Colonic mucosa (tissue), 4 donors: ENCODE data around the gene INHBE. TPM values are rescaled to one million over a fixed set of nuclear protein-coding genes. Genes with fewer than 3 reads are reported as not detected.

Experiments
- DNase-seq: peaks from one replicate; pipeline ENCODE4 v3.0.0-alpha.2; 2020
- H3K27ac ChIP-seq: fragments of 200-600 bp; one replicate; pipeline ENCODE4 v1.8.0; 2021
- H3K27me3 ChIP-seq: fragments of 200-600 bp; one replicate; pipeline ENCODE4 v1.8.0; 2021
- H3K36me3 ChIP-seq: fragments of 200-600 bp; one replicate; pipeline ENCODE4 v1.8.0; 2021
- H3K4me1 ChIP-seq: fragments of 200-600 bp; one replicate; pipeline ENCODE4 v1.8.0; 2021; ENCODE audit warnings: mild to moderate bottlenecking
- H3K4me3 ChIP-seq: fragments of 200-600 bp; one replicate; pipeline ENCODE4 v1.8.0; 2021
- H3K9ac ChIP-seq, 2 donors: one replicate each; pipeline ENCODE4 v1.7.0; 2013; ENCODE audit warnings: control low read depth in 2 of 2, low read depth in 2 of 2, low read length in 2 of 2
- H3K9me3 ChIP-seq: fragments of 200-600 bp; one replicate; pipeline ENCODE4 v1.8.0; 2021
- CTCF ChIP-seq: fragments of 200-600 bp; IDR thresholded peaks from one replicate; pipeline ENCODE4 v1.8.0; 2022; ENCODE audit warnings: antibody characterized with exemption, mild to moderate bottlenecking
- intact Hi-C: fragments of 100-400 bp; cut with DNase I; formaldehyde crosslinking; loops from one replicate; pipeline ENCODE4 v1.14.1; 2022
- total RNA-seq, 2 donors: library from RNA; stranded (reverse); fragmentation: NEBNext Ultra II Directional in 1 of 2; extraction: Animal tissue kit (Norgen Biotek cat#: 25700) in 1 of 2; gene quantifications; one replicate each; pipeline ENCODE4 v1.2.1, GENCODE V29; 2021
- donor health status: healthy.
- donor health status: DM: no; HTN: no; CAD: no.
- donor health status: DM: no; HTN: no; CAD: no.

INHBE gene
- total RNA-seq, 2 donors from 2014 or later: 0.22 TPM; not detected in 1

- Histone ChIP-seq H3K27me3 (peaks cover 37% of the 10 kb centered on the region), H3K36me3 (no peaks in the 10 kb centered on the region), H3K4me3 (peak overlapping the region; percentile 30), H3K9ac (peak overlapping the region; percentile 35 to 44), H3K4me1 (no peaks in the 10 kb centered on the region), H3K27ac (no peak overlapping the region), H3K9me3 (no peaks in the 10 kb centered on the region)
- DNase-seq: no peak
- intact Hi-C loops: no loop called here
- no peak for TF ChIP-seq CTCF
Observed at GRCh38 chr12:57475271-57476161, 20.4 kb downstream of the INHBE start.

GRCh38 chr12:57476162-57476992 lies 21.3 kb downstream of the INHBE start:
- peak overlapping the region; percentile 73 for H3K27ac ChIP-seq
- no peaks in the 10 kb centered on the region for H3K36me3 ChIP-seq
- peak overlapping the region; percentile 63 to 66 for H3K9ac ChIP-seq
- DNase-seq: no peak
- peaks cover 37% of the 10 kb centered on the region for H3K27me3 ChIP-seq
- no peaks in the 10 kb centered on the region for H3K9me3 ChIP-seq
- no peaks in the 10 kb centered on the region for H3K4me1 ChIP-seq
- intact Hi-C loops: no loop called here
- H3K4me3 ChIP-seq: peak overlapping the region; percentile 30
- TF ChIP-seq CTCF: no peak

- no peaks in the 10 kb centered on the region for H3K9me3 ChIP-seq
- no peaks in the 10 kb centered on the region for H3K4me1 ChIP-seq
- peak overlapping the region; percentile 30 for H3K4me3 ChIP-seq
- peaks cover 37% of the 10 kb centered on the region for H3K27me3 ChIP-seq
- no peak for TF ChIP-seq CTCF
- H3K9ac ChIP-seq: peak overlapping the region; percentile 63 to 66
- intact Hi-C loops: no loop called here
- DNase-seq: no peak
- H3K27ac ChIP-seq: peak overlapping the region; percentile 73
- H3K36me3 ChIP-seq: no peaks in the 10 kb centered on the region
Observed at GRCh38 chr12:57476993-57477709, 22.0 kb downstream of the INHBE start.

- H3K27me3 ChIP-seq: peaks cover 35% of the 10 kb centered on the region
- H3K4me3 ChIP-seq: peak overlapping the region; percentile 30
- no peak for DNase-seq
- no peaks in the 10 kb centered on the region for H3K4me1 ChIP-seq
- peak overlapping the region; percentile 63 to 68 for H3K9ac ChIP-seq
- no peaks in the 10 kb centered on the region for H3K36me3 ChIP-seq
- no peak for TF ChIP-seq CTCF
- H3K27ac ChIP-seq: peak overlapping the region; percentile 73
- intact Hi-C loops: no loop called here
- no peaks in the 10 kb centered on the region for H3K9me3 ChIP-seq
Observed at GRCh38 chr12:57477710-57478681, 22.9 kb downstream of the INHBE start.
